ENCODE measurements around the gene VIPAS39.
"Not testable (repeated sequence)": the region's sequence is repeated elsewhere in the genome, so short reads cannot be mapped to it uniquely, and the experiment has no call there.

- TF ChIP-seq CTCF (conservative IDR thresholded peaks at IDR 0.05; ENCODE audit: low read depth, low read length); EZH2 (IDR thresholded peaks at IDR 0.05; ENCODE audit: borderline replicate concordance, low read depth, low read length, poor library complexity, severe bottlenecking): not testable (repeated sequence)
These were observed 41.9 kb downstream of the VIPAS39 start for GRCh38 chr14:77415403-77416030.

Data from A673 (cell line).